Neural cell (in vitro differentiated cells): ENCODE data around the gene PAN3. TPM values are rescaled to one million over a fixed set of nuclear protein-coding genes. Genes with fewer than 3 reads are reported as not detected.

ENCODE experiments used
- H2AFZ ChIP-seq: fragments of 200-600, 300-800 bp; sonication (generic), shearing (Covaris generic); 2 replicates; pipeline ENCODE4 v1.6.0; 2014; ENCODE audit warnings: low read depth, mild to moderate bottlenecking, antibody characterized with exemption, low read length, moderate library complexity
- H3F3A ChIP-seq: fragments of 200-600 bp; shearing (Covaris generic); 2 replicates; pipeline ENCODE4 v1.6.1; 2016; ENCODE audit warnings: mild to moderate bottlenecking, moderate library complexity, mixed read lengths, antibody characterized with exemption, low read length; ENCODE audit not compliant: insufficient read depth, poor library complexity, severe bottlenecking
- H3K27ac ChIP-seq: fragments of 200-600, 300-800 bp; sonication (generic), shearing (Covaris generic); 2 replicates; pipeline ENCODE4 v1.5.1; 2014; ENCODE audit warnings: mild to moderate bottlenecking, low read length, moderate library complexity
- H3K27me3 ChIP-seq: fragments of 300-800, 200-600 bp; sonication (generic), shearing (Covaris generic); 2 replicates; pipeline ENCODE4 v1.6.0; 2014; ENCODE audit warnings: mild to moderate bottlenecking, low read depth, low read length, moderate library complexity; ENCODE audit not compliant: insufficient read depth
- H3K36me3 ChIP-seq: fragments of 300-800, 200-600 bp; sonication (generic), shearing (Covaris generic); 2 replicates; pipeline ENCODE4 v1.5.1; 2014; ENCODE audit warnings: mild to moderate bottlenecking, antibody characterized with exemption, low read length, moderate library complexity; ENCODE audit not compliant: insufficient read depth
- H3K4me2 ChIP-seq: fragments of 300-800, 200-600 bp; sonication (generic), shearing (Covaris generic); 2 replicates; pipeline ENCODE4 v1.6.0; 2014; ENCODE audit warnings: mild to moderate bottlenecking, low read length
- H3K4me3 ChIP-seq: fragments of 300-800, 200-600 bp; sonication (generic), shearing (Covaris generic); 2 replicates; pipeline ENCODE4 v1.5.1; 2014; ENCODE audit warnings: mild to moderate bottlenecking, low read length, moderate library complexity
- H3K79me2 ChIP-seq: fragments of 200-600 bp; shearing (Covaris generic); replicated peaks from 2 replicates; pipeline ENCODE4 v1.6.0; 2014; ENCODE audit warnings: mild to moderate bottlenecking, low read length, moderate library complexity; ENCODE audit not compliant: insufficient read depth
- H3K9ac ChIP-seq: fragments of 300-800, 200-600 bp; sonication (generic), shearing (Covaris generic); 2 replicates; pipeline ENCODE4 v1.6.1; 2016; ENCODE audit warnings: mild to moderate bottlenecking, low read length, mixed read lengths
- H3K9me2 ChIP-seq: fragments of 200-600 bp; shearing (Covaris generic); 2 replicates; pipeline ENCODE4 v1.6.1; 2016; ENCODE audit warnings: mild to moderate bottlenecking, low read length, mixed read lengths; ENCODE audit not compliant: insufficient read depth
- H3K9me3 ChIP-seq: fragments of 200-600, 300-800 bp; sonication (generic), shearing (Covaris generic); 2 replicates; pipeline ENCODE4 v1.6.1; 2016; ENCODE audit warnings: mild to moderate bottlenecking, mixed run types, low read length, moderate library complexity, mixed read lengths
- H4K20me1 ChIP-seq: fragments of 200-600 bp; shearing (Covaris generic); 2 replicates; pipeline ENCODE4 v1.6.1; 2016; ENCODE audit warnings: mild to moderate bottlenecking, mixed run types; ENCODE audit not compliant: insufficient read depth
- EP300 ChIP-seq: fragments of 450-650 bp; conservative IDR thresholded peaks from 2 replicates; pipeline ENCODE4 v1.6.1; 2014; ENCODE audit warnings: antibody characterized with exemption, mild to moderate bottlenecking, moderate library complexity; ENCODE audit not compliant: poor library complexity, severe bottlenecking
- EZH2 ChIP-seq: fragments of 200-600, 300-800 bp; shearing (Covaris generic), sonication (generic); IDR thresholded peaks from 2 replicates; pipeline ENCODE4 v1.6.1; 2014; ENCODE audit warnings: antibody characterized with exemption, low read length, borderline replicate concordance, mild to moderate bottlenecking; ENCODE audit not compliant: insufficient read depth, poor library complexity, severe bottlenecking
- MXI1 ChIP-seq: fragments of 450-650 bp; conservative IDR thresholded peaks from 2 replicates; pipeline ENCODE4 v1.6.1; 2014; ENCODE audit warnings: antibody characterized with exemption, mild to moderate bottlenecking; ENCODE audit not compliant: poor library complexity, severe bottlenecking
- POLR2AphosphoS5 ChIP-seq: IDR thresholded peaks from 2 replicates; pipeline ENCODE4 v1.6.1; 2012
- RAD21 ChIP-seq: fragments of 450-650 bp; conservative IDR thresholded peaks from 2 replicates; pipeline ENCODE4 v1.6.1; 2014; ENCODE audit warnings: antibody characterized with exemption, mild to moderate bottlenecking, moderate library complexity
- SMC3 ChIP-seq: fragments of 450-650 bp; conservative IDR thresholded peaks from 2 replicates; pipeline ENCODE4 v1.6.1; 2014; ENCODE audit warnings: antibody characterized with exemption, mild to moderate bottlenecking, moderate library complexity; ENCODE audit not compliant: poor library complexity
- TAF1 ChIP-seq: IDR thresholded peaks from 2 replicates; pipeline ENCODE4 v1.6.1; 2012; ENCODE audit warnings: low read depth
- polyA plus RNA-seq: library from polyadenylated mRNA; depleted of rRNA; stranded (reverse); fragments of >200 nt; gene quantifications from 2 replicates; pipeline ENCODE4 v1.2.3, GENCODE V29; 2014
- TF ChIP-seq, protein P1 (sequence below): IDR thresholded peaks from 2 replicates; pipeline ENCODE4 v1.6.1; 2012; ENCODE audit warnings: borderline replicate concordance
- TF ChIP-seq, protein P2 (sequence below): fragments of 450-650 bp; IDR thresholded peaks from 2 replicates; pipeline ENCODE4 v1.5.1; 2014; ENCODE audit warnings: antibody characterized with exemption, mild to moderate bottlenecking, moderate library complexity; ENCODE audit not compliant: poor library complexity, severe bottlenecking

PAN3 gene
- polyA plus RNA-seq, 1 donor from 2014 or later = 44.0 TPM

- H3K4me2 ChIP-seq = no peak overlapping the region
Measured at GRCh38 chr13:28313579-28313978, 175.2 kb downstream of the PAN3 start.

DNA sequence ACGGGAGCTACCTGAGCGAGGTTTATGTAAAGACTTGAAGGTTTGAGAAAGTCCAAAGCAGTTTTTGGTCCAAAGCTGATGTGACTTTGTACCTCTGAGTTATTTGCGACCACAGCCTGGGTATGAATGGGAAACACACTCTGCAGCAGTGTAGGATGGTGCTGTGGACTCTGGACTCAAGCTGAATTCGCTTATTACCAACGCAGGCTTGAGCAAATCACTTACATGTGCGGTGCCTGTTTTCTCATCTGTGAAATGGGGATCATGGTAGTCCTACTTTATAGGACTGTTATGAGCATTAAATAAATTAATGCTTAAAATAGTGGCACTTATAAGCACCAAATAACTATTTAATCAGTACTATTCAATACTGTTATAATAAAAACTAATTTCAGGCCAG lies 176.5 kb downstream of the PAN3 start:
- Histone ChIP-seq H3K9me3 (no peaks in the 10 kb centered on the region), H3K27ac (no peak overlapping the region), H3F3A (no peaks in the 10 kb centered on the region), H2AFZ (no peak overlapping the region), H3K27me3 (no peaks in the 10 kb centered on the region), H3K79me2 (no peaks in the 10 kb centered on the region), H4K20me1 (no peaks in the 10 kb centered on the region), H3K9ac (no peak overlapping the region), H3K9me2 (no peaks in the 10 kb centered on the region), H3K36me3 (no peaks in the 10 kb centered on the region), H3K4me3 (no peak overlapping the region), H3K4me2 (no peak overlapping the region)
- no peak for TF ChIP-seq MXI1
- TF ChIP-seq POLR2AphosphoS5 = no peak
- TF ChIP-seq TAF1 = no peak
- no peak for TF ChIP-seq RAD21
- no peak for TF ChIP-seq EZH2
- no peak for TF ChIP-seq SMC3
- no peak for TF ChIP-seq EP300
- TF ChIP-seq, protein P1, sequence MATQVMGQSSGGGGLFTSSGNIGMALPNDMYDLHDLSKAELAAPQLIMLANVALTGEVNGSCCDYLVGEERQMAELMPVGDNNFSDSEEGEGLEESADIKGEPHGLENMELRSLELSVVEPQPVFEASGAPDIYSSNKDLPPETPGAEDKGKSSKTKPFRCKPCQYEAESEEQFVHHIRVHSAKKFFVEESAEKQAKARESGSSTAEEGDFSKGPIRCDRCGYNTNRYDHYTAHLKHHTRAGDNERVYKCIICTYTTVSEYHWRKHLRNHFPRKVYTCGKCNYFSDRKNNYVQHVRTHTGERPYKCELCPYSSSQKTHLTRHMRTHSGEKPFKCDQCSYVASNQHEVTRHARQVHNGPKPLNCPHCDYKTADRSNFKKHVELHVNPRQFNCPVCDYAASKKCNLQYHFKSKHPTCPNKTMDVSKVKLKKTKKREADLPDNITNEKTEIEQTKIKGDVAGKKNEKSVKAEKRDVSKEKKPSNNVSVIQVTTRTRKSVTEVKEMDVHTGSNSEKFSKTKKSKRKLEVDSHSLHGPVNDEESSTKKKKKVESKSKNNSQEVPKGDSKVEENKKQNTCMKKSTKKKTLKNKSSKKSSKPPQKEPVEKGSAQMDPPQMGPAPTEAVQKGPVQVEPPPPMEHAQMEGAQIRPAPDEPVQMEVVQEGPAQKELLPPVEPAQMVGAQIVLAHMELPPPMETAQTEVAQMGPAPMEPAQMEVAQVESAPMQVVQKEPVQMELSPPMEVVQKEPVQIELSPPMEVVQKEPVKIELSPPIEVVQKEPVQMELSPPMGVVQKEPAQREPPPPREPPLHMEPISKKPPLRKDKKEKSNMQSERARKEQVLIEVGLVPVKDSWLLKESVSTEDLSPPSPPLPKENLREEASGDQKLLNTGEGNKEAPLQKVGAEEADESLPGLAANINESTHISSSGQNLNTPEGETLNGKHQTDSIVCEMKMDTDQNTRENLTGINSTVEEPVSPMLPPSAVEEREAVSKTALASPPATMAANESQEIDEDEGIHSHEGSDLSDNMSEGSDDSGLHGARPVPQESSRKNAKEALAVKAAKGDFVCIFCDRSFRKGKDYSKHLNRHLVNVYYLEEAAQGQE = no peak
- TF ChIP-seq, protein P2, sequence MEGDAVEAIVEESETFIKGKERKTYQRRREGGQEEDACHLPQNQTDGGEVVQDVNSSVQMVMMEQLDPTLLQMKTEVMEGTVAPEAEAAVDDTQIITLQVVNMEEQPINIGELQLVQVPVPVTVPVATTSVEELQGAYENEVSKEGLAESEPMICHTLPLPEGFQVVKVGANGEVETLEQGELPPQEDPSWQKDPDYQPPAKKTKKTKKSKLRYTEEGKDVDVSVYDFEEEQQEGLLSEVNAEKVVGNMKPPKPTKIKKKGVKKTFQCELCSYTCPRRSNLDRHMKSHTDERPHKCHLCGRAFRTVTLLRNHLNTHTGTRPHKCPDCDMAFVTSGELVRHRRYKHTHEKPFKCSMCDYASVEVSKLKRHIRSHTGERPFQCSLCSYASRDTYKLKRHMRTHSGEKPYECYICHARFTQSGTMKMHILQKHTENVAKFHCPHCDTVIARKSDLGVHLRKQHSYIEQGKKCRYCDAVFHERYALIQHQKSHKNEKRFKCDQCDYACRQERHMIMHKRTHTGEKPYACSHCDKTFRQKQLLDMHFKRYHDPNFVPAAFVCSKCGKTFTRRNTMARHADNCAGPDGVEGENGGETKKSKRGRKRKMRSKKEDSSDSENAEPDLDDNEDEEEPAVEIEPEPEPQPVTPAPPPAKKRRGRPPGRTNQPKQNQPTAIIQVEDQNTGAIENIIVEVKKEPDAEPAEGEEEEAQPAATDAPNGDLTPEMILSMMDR = no peak

More at GRCh38 chr13:28313579-28313978, 175.2 kb downstream of the PAN3 start:
- Histone ChIP-seq H3K27me3 (no peaks in the 10 kb centered on the region), H3K9me3 (no peaks in the 10 kb centered on the region), H3K9ac (no peak overlapping the region), H3K36me3 (no peaks in the 10 kb centered on the region), H3K27ac (no peak overlapping the region), H3K79me2 (no peaks in the 10 kb centered on the region), H4K20me1 (no peaks in the 10 kb centered on the region), H3K4me3 (no peak overlapping the region), H2AFZ (no peak overlapping the region), H3K9me2 (no peaks in the 10 kb centered on the region), H3F3A (no peaks in the 10 kb centered on the region)
- no peak for TF ChIP-seq MXI1
- TF ChIP-seq, protein P1 = no peak
- TF ChIP-seq, protein P2 = no peak
- TF ChIP-seq TAF1 = no peak
- no peak for TF ChIP-seq RAD21
